Activated T-cell treated with anti-CD3 and anti-CD28 coated beads for 48 hours (primary cell): ENCODE measurements around the gene PPM1H.

Experiments
- DNase-seq: peaks from one replicate; pipeline ENCODE4 v3.0.0-alpha.2; 2020; ENCODE audit warnings: low read depth

The PPM1H gene

GRCh38 chr12:62603061-62603810 lies 331.7 kb downstream of the PPM1H start:
- peak; percentile 79 for DNase-seq

- peak; percentile 81 for DNase-seq
Observed at GRCh38 chr12:62602255-62603060, 332.5 kb downstream of the PPM1H start.

GRCh38 chr12:62601765-62602164 lies 333.2 kb downstream of the PPM1H start:
- DNase-seq: no peak

GRCh38 chr12:62599854-62600437 lies 335.0 kb downstream of the PPM1H start:
- DNase-seq: no peak

- DNase-seq: no peak
Observed at GRCh38 chr12:62598846-62599245, 336.1 kb downstream of the PPM1H start.

- DNase-seq: no peak
Observed at GRCh38 chr12:62597253-62597652, 337.7 kb downstream of the PPM1H start.
